C4-2B (cell line): ENCODE results near the gene PIGN.

Experiments
- H3K27ac ChIP-seq: fragments of 450-650 bp; 2 replicates; pipeline ENCODE4 v1.5.1; 2017
- CTCF ChIP-seq: fragments of 450-650 bp; conservative IDR thresholded peaks from 2 replicates; pipeline ENCODE4 v1.5.1; 2017; ENCODE audit warnings: mild to moderate bottlenecking
- ZFX ChIP-seq: fragments of 450-650 bp; IDR thresholded peaks from 2 replicates; pipeline ENCODE4 v1.6.1; 2017

The PIGN gene

GRCh38 chr18:62109676-62110075, 77.2 kb downstream of the PIGN start:
- H3K27ac ChIP-seq, result no peak overlapping the region
- TF ChIP-seq CTCF (no peak), ZFX (no peak)

DNA sequence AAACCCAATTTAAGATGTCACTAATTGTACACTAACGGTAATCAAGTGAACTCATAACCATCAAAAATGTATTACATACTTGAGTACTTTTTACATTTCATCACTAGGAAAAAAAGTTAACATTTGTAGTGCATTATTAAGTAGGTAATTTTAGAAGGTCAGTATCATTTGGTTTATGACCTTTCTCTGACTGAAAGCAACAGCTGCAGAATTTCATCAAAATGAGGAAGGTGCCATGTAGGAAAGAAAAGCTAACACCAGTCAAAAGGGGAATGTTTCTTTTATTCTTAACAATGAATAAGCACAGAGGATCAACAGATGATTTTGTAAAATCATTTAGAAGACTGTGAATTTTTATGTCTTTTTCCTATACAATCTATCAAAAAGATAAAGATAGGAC, 79.0 kb downstream of the PIGN start:
- no peak overlapping the region for H3K27ac ChIP-seq
- TF ChIP-seq ZFX (no peak), CTCF (no peak)

- no peak for TF ChIP-seq ZFX
- no peak for TF ChIP-seq CTCF
- H3K27ac ChIP-seq, result no peak overlapping the region
These were observed 80.6 kb downstream of the PIGN start for GRCh38 chr18:62106271-62106670.

GRCh38 chr18:62105376-62105775, 81.5 kb downstream of the PIGN start:
- no peak for TF ChIP-seq ZFX
- TF ChIP-seq CTCF, result no peak
- H3K27ac ChIP-seq, result no peak overlapping the region

- no peak for TF ChIP-seq ZFX
- no peak for TF ChIP-seq CTCF
- H3K27ac ChIP-seq, result no peak overlapping the region
These were observed 84.6 kb downstream of the PIGN start for GRCh38 chr18:62102221-62102620.

GRCh38 chr18:62101321-62101721, 85.5 kb downstream of the PIGN start:
- H3K27ac ChIP-seq, result no peak overlapping the region

DNA sequence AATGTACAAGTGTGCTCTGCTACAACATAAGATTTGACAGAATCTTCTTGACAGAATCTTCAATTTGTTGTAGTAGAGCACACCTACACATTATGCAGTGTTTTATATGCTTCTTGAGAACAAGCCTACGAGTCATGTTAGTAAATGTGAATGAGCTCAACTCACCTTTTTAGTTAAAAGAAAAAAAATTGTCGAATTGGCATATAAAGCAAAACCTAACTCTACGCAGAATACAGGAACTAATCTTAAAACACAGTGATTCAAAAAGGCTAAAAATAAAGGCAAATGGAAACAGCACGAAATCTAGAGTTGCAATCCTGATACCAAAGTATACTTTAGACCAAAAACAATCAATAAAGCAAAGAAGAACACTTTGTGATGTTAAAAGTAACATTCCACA, 87.9 kb downstream of the PIGN start:
- H3K27ac ChIP-seq, result no peak overlapping the region
- TF ChIP-seq CTCF, result no peak
- TF ChIP-seq ZFX, result no peak

More at GRCh38 chr18:62101321-62101721, 85.5 kb downstream of the PIGN start:
- TF ChIP-seq CTCF (no peak), ZFX (no peak)
